H9 (cell line): ENCODE data around the gene SLC9A2. TPM values are rescaled to one million over a fixed set of nuclear protein-coding genes. Genes with fewer than 3 reads are reported as not detected.

Experiments used
- DNase-seq: peaks from one replicate; pipeline ENCODE4 v3.0.0-alpha.2; 2017
- H2AFZ ChIP-seq: one replicate; pipeline ENCODE4 v1.6.1; 2013; ENCODE audit warnings: mild to moderate bottlenecking, low read length, control low read depth, moderate library complexity
- H2AK5ac ChIP-seq: 2 replicates; pipeline ENCODE4 v1.6.1; 2013; ENCODE audit warnings: low read length, control low read depth, mixed read lengths; ENCODE audit not compliant: insufficient read length
- H2BK120ac ChIP-seq: one replicate; pipeline ENCODE4 v1.6.1; 2013; ENCODE audit warnings: low read depth, mild to moderate bottlenecking, low read length, control low read depth, inconsistent platforms; ENCODE audit not compliant: poor library complexity, severe bottlenecking
- H2BK12ac ChIP-seq: 2 replicates; pipeline ENCODE4 v1.6.1; 2013; ENCODE audit warnings: low read length, control low read depth, mixed read lengths, low read depth; ENCODE audit not compliant: insufficient read length
- H2BK15ac ChIP-seq: 2 replicates; pipeline ENCODE4 v1.6.1; 2013; ENCODE audit warnings: low read depth, low read length, control low read depth
- H2BK20ac ChIP-seq: one replicate; pipeline ENCODE4 v1.6.1; 2013; ENCODE audit warnings: low read depth, mild to moderate bottlenecking, low read length, control low read depth, inconsistent platforms; ENCODE audit not compliant: poor library complexity, severe bottlenecking
- H2BK5ac ChIP-seq: 2 replicates; pipeline ENCODE4 v1.6.1; 2013; ENCODE audit warnings: low read length, control low read depth, mixed read lengths; ENCODE audit not compliant: insufficient read length
- H3K14ac ChIP-seq: 2 replicates; pipeline ENCODE4 v1.6.1; 2013; ENCODE audit warnings: low read length, control low read depth; ENCODE audit not compliant: insufficient read depth
- H3K18ac ChIP-seq: 2 replicates; pipeline ENCODE4 v1.6.1; 2013; ENCODE audit warnings: low read depth, mild to moderate bottlenecking, mixed read lengths, low read length, control low read depth; ENCODE audit not compliant: insufficient read length
- H3K23ac ChIP-seq: 2 replicates; pipeline ENCODE4 v1.6.1; 2013; ENCODE audit warnings: low read length, control low read depth, mixed read lengths, low read depth; ENCODE audit not compliant: insufficient read length
- H3K23me2 ChIP-seq: 2 replicates; pipeline ENCODE4 v1.6.1; 2013; ENCODE audit warnings: low read depth, mild to moderate bottlenecking, mixed read lengths, low read length, control low read depth; ENCODE audit not compliant: insufficient read length, poor library complexity, severe bottlenecking
- H3K27ac ChIP-seq: 2 replicates; pipeline ENCODE4 v1.5.1; 2013; ENCODE audit warnings: low read length, control low read depth, mixed read lengths, low read depth; ENCODE audit not compliant: insufficient read length
- H3K27me3 ChIP-seq: 2 replicates; pipeline ENCODE4 v1.6.1; 2013; ENCODE audit warnings: low read length, control low read depth, inconsistent platforms; ENCODE audit not compliant: insufficient read depth
- H3K4ac ChIP-seq: 2 replicates; pipeline ENCODE4 v1.6.1; 2013; ENCODE audit warnings: low read depth, mild to moderate bottlenecking, control low read depth, inconsistent platforms, low read length, moderate library complexity
- H3K4me1 ChIP-seq: 2 replicates; pipeline ENCODE4 v1.6.1; 2013; ENCODE audit warnings: low read length, control low read depth, inconsistent platforms; ENCODE audit not compliant: insufficient read depth
- H3K4me2 ChIP-seq: 2 replicates; pipeline ENCODE4 v1.6.1; 2013; ENCODE audit warnings: low read length, control low read depth, mixed read lengths; ENCODE audit not compliant: insufficient read length, insufficient read depth
- H3K56ac ChIP-seq: 2 replicates; pipeline ENCODE4 v1.6.1; 2013; ENCODE audit warnings: low read depth, mild to moderate bottlenecking, mixed read lengths, low read length, control low read depth; ENCODE audit not compliant: insufficient read length
- H3K79me1 ChIP-seq: 2 replicates; pipeline ENCODE4 v1.6.1; 2013; ENCODE audit warnings: low read depth, mild to moderate bottlenecking, moderate library complexity, low read length, control low read depth, inconsistent platforms; ENCODE audit not compliant: insufficient read depth, poor library complexity, severe bottlenecking
- H3K79me2 ChIP-seq: 2 replicates; pipeline ENCODE4 v1.6.1; 2013; ENCODE audit warnings: low read length, control low read depth, inconsistent platforms; ENCODE audit not compliant: insufficient read depth
- H3K9ac ChIP-seq: 2 replicates; pipeline ENCODE4 v1.6.1; 2013; ENCODE audit warnings: low read length, control low read depth, mixed read lengths; ENCODE audit not compliant: insufficient read length; ENCODE audit errors: extremely low read depth
- H3K9me3 ChIP-seq: one replicate; pipeline ENCODE4 v1.6.1; 2013; ENCODE audit warnings: low read depth, low read length, inconsistent platforms; ENCODE audit not compliant: control insufficient read depth
- H3T11ph ChIP-seq: one replicate; pipeline ENCODE4 v1.6.1; 2013; ENCODE audit warnings: mild to moderate bottlenecking, low read length, control low read depth, inconsistent platforms
- H4K20me1 ChIP-seq: one replicate; pipeline ENCODE4 v1.6.1; 2013; ENCODE audit not compliant: control insufficient read depth, insufficient read length, insufficient read depth
- H4K5ac ChIP-seq: 2 replicates; pipeline ENCODE4 v1.6.1; 2013; ENCODE audit warnings: low read depth, mild to moderate bottlenecking, mixed read lengths, low read length, control low read depth; ENCODE audit not compliant: insufficient read length
- H4K8ac ChIP-seq: replicated peaks from 2 replicates; pipeline ENCODE4 v1.6.1; 2013; ENCODE audit warnings: low read length, control low read depth, mixed read lengths, low read depth; ENCODE audit not compliant: insufficient read length
- H4K91ac ChIP-seq: 2 replicates; pipeline ENCODE4 v1.6.1; 2013; ENCODE audit warnings: low read depth, mild to moderate bottlenecking, moderate library complexity, mixed read lengths, low read length, control low read depth; ENCODE audit not compliant: insufficient read length
- H3K27ac Mint-ChIP-seq, 3 experiments: 2 replicates in 2 of 3; 3 replicates in 1 of 3; pipeline ENCODE4 v1.8.0; 2020 to 2021; ENCODE audit warnings: mixed read lengths in 3 of 3, mild to moderate bottlenecking in 1 of 3, moderate library complexity in 1 of 3
- H3K27me3 Mint-ChIP-seq: 2 replicates; pipeline ENCODE4 v1.8.0; 2021; ENCODE audit warnings: low read depth, mild to moderate bottlenecking, moderate library complexity, mixed read lengths
- H3K36me3 Mint-ChIP-seq, 3 experiments: 2 replicates in 2 of 3; 3 replicates in 1 of 3; pipeline ENCODE4 v1.8.0; 2020 to 2021; ENCODE audit warnings: low read depth in 3 of 3, mixed read lengths in 3 of 3; ENCODE audit not compliant: insufficient read depth in 1 of 3
- H3K4me1 Mint-ChIP-seq, 2 experiments: 2 replicates each; pipeline ENCODE4 v1.8.0; 2020; ENCODE audit warnings: mixed read lengths in 2 of 2
- H3K4me3 Mint-ChIP-seq, 2 experiments: 2 replicates in 1 of 2; 3 replicates in 1 of 2; pipeline ENCODE4 v1.8.0; 2020 to 2021; ENCODE audit warnings: mild to moderate bottlenecking in 2 of 2, mixed read lengths in 2 of 2, moderate library complexity in 1 of 2
- H3K9me3 Mint-ChIP-seq, 2 experiments: 2 replicates in 1 of 2; 3 replicates in 1 of 2; pipeline ENCODE4 v1.8.0; 2020; ENCODE audit warnings: mild to moderate bottlenecking in 2 of 2, mixed read lengths in 2 of 2, moderate library complexity in 1 of 2
- CTCF ChIP-seq: fragments of 200-600 bp; sonication (generic); conservative IDR thresholded peaks from 3 replicates; pipeline ENCODE4 v1.8.0; 2021; ENCODE audit warnings: antibody characterized with exemption, mild to moderate bottlenecking
- WGBS: extraction: QIAGEN DNeasy Blood & Tissue Kit; methylation state at CpG from one replicate; pipeline ENCODE4 v1.1.7; 2013; ENCODE audit warnings: missing lambda C conversion rate, low lambda C conversion rate, mixed read lengths; ENCODE audit not compliant: insufficient read length; ENCODE audit errors: extremely low coverage; 5-methylcytosine and 5-hydroxymethylcytosine counted together
- total RNA-seq: library from RNA; stranded (reverse); gene quantifications from 2 replicates; pipeline ENCODE4 v1.2.1, GENCODE V29; 2021

SLC9A2 gene
- total RNA-seq, 1 experiment from 2014 or later, result 0.04 TPM

- Mint-ChIP-seq H3K27me3 (no peaks in the 10 kb centered on the region), H3K27ac (no peak overlapping the region), H3K4me3 (peak overlapping the region; percentile 90 to 98), H3K36me3 (no peaks in the 10 kb centered on the region), H3K4me1 (peaks cover 20% of the 10 kb centered on the region in 2 experiments), H3K9me3 (no peaks in the 10 kb centered on the region; a peak in 1 of 5 replicates)
- no peaks in the 10 kb centered on the region for H3K27me3 ChIP-seq
- H3K4me1 ChIP-seq, result peaks cover 4% of the 10 kb centered on the region; the same call in 1 of the 2 replicates
- no peak overlapping the region for H4K8ac ChIP-seq
- H2BK15ac ChIP-seq, result no peak overlapping the region
- no peak for DNase-seq
- no peak overlapping the region for H2AFZ ChIP-seq
- peak overlapping the region; percentile 87 for H3K4me2 ChIP-seq
- no peak overlapping the region for H3K23ac ChIP-seq
- no peak overlapping the region for H2BK5ac ChIP-seq
- H3K23me2 ChIP-seq, result peaks cover 10% of the 10 kb centered on the region
- no CpG with 5 or more reads among the region's 1 CpG for WGBS
- H3K14ac ChIP-seq, result no peak overlapping the region
- H3K79me2 ChIP-seq, result peaks cover 11% of the 10 kb centered on the region; the same call in 1 of the 2 replicates
- no peak overlapping the region for H3T11ph ChIP-seq
- H4K20me1 ChIP-seq, result no peaks in the 10 kb centered on the region
- no peak overlapping the region for H3K56ac ChIP-seq
- H4K5ac ChIP-seq, result no peak overlapping the region
- H3K4ac ChIP-seq, result no peak overlapping the region
- H3K27ac ChIP-seq, result no peak overlapping the region
- no peak overlapping the region for H2AK5ac ChIP-seq
- H2BK12ac ChIP-seq, result no peak overlapping the region
- no peaks in the 10 kb centered on the region for H3K9me3 ChIP-seq
- no peak overlapping the region for H2BK120ac ChIP-seq
- no peak overlapping the region for H3K18ac ChIP-seq
- H4K91ac ChIP-seq, result no peak overlapping the region
- no peak overlapping the region for H2BK20ac ChIP-seq
- H3K79me1 ChIP-seq, result peaks cover 3% of the 10 kb centered on the region
- TF ChIP-seq CTCF, result no peak
- no peak overlapping the region for H3K9ac ChIP-seq
Measured at GRCh38 chr2:102737431-102737830, 118.1 kb downstream of the SLC9A2 start.
